M059J (cell line): Measurements from ENCODE around the gene TCF12. TPM values are rescaled to one million over a fixed set of nuclear protein-coding genes. Genes with fewer than 3 reads are reported as not detected.

Experiments used
- DNase-seq: peaks from one replicate; pipeline ENCODE4 v3.0.0-alpha.2; 2012; ENCODE audit warnings: low read depth
- total RNA-seq: library from RNA; depleted of rRNA; stranded (reverse); fragments of >200 nt; shearing (Covaris generic); gene quantifications from 2 replicates; pipeline ENCODE4 v1.2.3, GENCODE V29; 2014

TCF12 gene
- total RNA-seq, 1 experiment from 2014 or later, result 51.7 TPM

GRCh38 chr15:57167821-57168395, 249.5 kb downstream of the TCF12 start:
- DNase-seq, result no peak

- no peak for DNase-seq
Observed at GRCh38 chr15:57169643-57170042, 251.2 kb downstream of the TCF12 start.

- DNase-seq, result no peak
Observed at GRCh38 chr15:57171426-57171825, 253.0 kb downstream of the TCF12 start.

GRCh38 chr15:57172925-57173324, 254.5 kb downstream of the TCF12 start:
- no peak for DNase-seq

- DNase-seq, result no peak
Observed at GRCh38 chr15:57183041-57183440, 264.6 kb downstream of the TCF12 start.

- no peak for DNase-seq
Observed at GRCh38 chr15:57183614-57184344, 265.3 kb downstream of the TCF12 start.

- DNase-seq, result no peak
Observed at GRCh38 chr15:57184502-57184901, 266.1 kb downstream of the TCF12 start.

GRCh38 chr15:57185507-57186074, 267.1 kb downstream of the TCF12 start:
- no peak for DNase-seq

- DNase-seq, result no peak
Observed at GRCh38 chr15:57189466-57189865, 271.0 kb downstream of the TCF12 start.

GRCh38 chr15:57190208-57190607, 271.8 kb downstream of the TCF12 start:
- no peak for DNase-seq

- no peak for DNase-seq
Observed at GRCh38 chr15:57193161-57193560, 274.7 kb downstream of the TCF12 start.

- DNase-seq, result no peak
Observed at GRCh38 chr15:57195326-57195725, 276.9 kb downstream of the TCF12 start.

- no peak for DNase-seq
Observed at GRCh38 chr15:57196865-57197264, 278.4 kb downstream of the TCF12 start.

GRCh38 chr15:57198131-57198530, 279.7 kb downstream of the TCF12 start:
- no peak for DNase-seq

GRCh38 chr15:57198654-57199291, 280.3 kb downstream of the TCF12 start:
- DNase-seq, result no peak

GRCh38 chr15:57201578-57201977, 283.1 kb downstream of the TCF12 start:
- no peak for DNase-seq

- no peak for DNase-seq
Observed at GRCh38 chr15:57203906-57204305, 285.5 kb downstream of the TCF12 start.

- no peak for DNase-seq
Observed at GRCh38 chr15:57205027-57205855, 286.8 kb downstream of the TCF12 start.

GRCh38 chr15:57205996-57206395, 287.6 kb downstream of the TCF12 start:
- DNase-seq, result no peak

- peak; percentile 55 for DNase-seq
Observed at GRCh38 chr15:57213862-57214261, 295.4 kb downstream of the TCF12 start.

- DNase-seq, result no peak
Observed at GRCh38 chr15:57215326-57215725, 296.9 kb downstream of the TCF12 start.

- no peak for DNase-seq
Observed at GRCh38 chr15:57215881-57216280, 297.4 kb downstream of the TCF12 start.
